Amygdala (tissue), 56 donors: Measurements from ENCODE around the gene CCM2.
"Not testable (repeated sequence)": the region's sequence is repeated elsewhere in the genome, so short reads cannot be mapped to it uniquely, and the experiment has no call there.

ENCODE experiments used
- DNase-seq, 56 donors: peaks; one replicate each; lab custom pipeline; 2025; lab: John Stamatoyannopoulos, UW

Gene CCM2

GRCh38 chr7:44979481-44980392 lies 20.3 kb upstream of the CCM2 start:
- no peak for DNase-seq

- DNase-seq = peak in 6 of 56 donors; percentile 4 to 54 (median 12)
Observed at GRCh38 chr7:44980393-44981034, 19.5 kb upstream of the CCM2 start.

GRCh38 chr7:44981035-44981706 lies 18.8 kb upstream of the CCM2 start:
- DNase-seq = no peak

GRCh38 chr7:44982535-44982923 lies 17.5 kb upstream of the CCM2 start:
- DNase-seq = no peak

GRCh38 chr7:44982970-44983369 lies 17.0 kb upstream of the CCM2 start:
- DNase-seq = no peak

- no peak for DNase-seq
Observed at GRCh38 chr7:44983742-44984477, 16.1 kb upstream of the CCM2 start.

GRCh38 chr7:44984478-44984758 lies 15.6 kb upstream of the CCM2 start:
- no peak for DNase-seq

GRCh38 chr7:44985033-44985695 lies 14.8 kb upstream of the CCM2 start:
- DNase-seq = no peak

- no peak for DNase-seq
Observed at GRCh38 chr7:44985900-44986217, 14.1 kb upstream of the CCM2 start.

- DNase-seq = peak; percentile 51 to 95 (median 82)
Observed at GRCh38 chr7:44986218-44987053, 13.6 kb upstream of the CCM2 start.

GRCh38 chr7:44987457-44987856 lies 12.5 kb upstream of the CCM2 start:
- no peak for DNase-seq

GRCh38 chr7:44987996-44988395 lies 12.0 kb upstream of the CCM2 start:
- DNase-seq = no peak

- DNase-seq = no peak
Observed at GRCh38 chr7:44988701-44989100, 11.3 kb upstream of the CCM2 start.

- DNase-seq = no peak
Observed at GRCh38 chr7:44989132-44989531, 10.9 kb upstream of the CCM2 start.

GRCh38 chr7:44990109-44991023 lies 9.6 kb upstream of the CCM2 start:
- DNase-seq = no peak

GRCh38 chr7:44992004-44992795 lies 7.8 kb upstream of the CCM2 start:
- not testable (repeated sequence) for DNase-seq

- no peak for DNase-seq
Observed at GRCh38 chr7:44994877-44995554, 5.0 kb upstream of the CCM2 start.
